ENCODE results near the gene RPRD1B. TPM values are rescaled to one million over a fixed set of nuclear protein-coding genes. Genes with fewer than 3 reads are reported as not detected.

Gene RPRD1B
- total RNA-seq, 1 experiment from 2014 or later: 23.3 TPM

GRCh38 chr20:38132910-38133501 is 99.5 kb downstream of the RPRD1B start:
- no peak for DNase-seq (ENCODE audit: extremely low read depth, low read depth)

GRCh38 chr20:38133680-38134426 is 100.3 kb downstream of the RPRD1B start:
- no peak for DNase-seq (ENCODE audit: extremely low read depth, low read depth)

GRCh38 chr20:38134427-38135270 is 101.1 kb downstream of the RPRD1B start:
- DNase-seq (ENCODE audit: extremely low read depth, low read depth): no peak

GRCh38 chr20:38135271-38135650 is 101.7 kb downstream of the RPRD1B start:
- no peak for DNase-seq (ENCODE audit: extremely low read depth, low read depth)

- no peak for DNase-seq (ENCODE audit: extremely low read depth, low read depth)
Measured at GRCh38 chr20:38135651-38136420, 102.3 kb downstream of the RPRD1B start.

GRCh38 chr20:38136421-38137245 is 103.1 kb downstream of the RPRD1B start:
- no peak for DNase-seq (ENCODE audit: extremely low read depth, low read depth)

- no peak for DNase-seq (ENCODE audit: extremely low read depth, low read depth)
Measured at GRCh38 chr20:38137441-38138037, 104.0 kb downstream of the RPRD1B start.

- DNase-seq (ENCODE audit: extremely low read depth, low read depth): no peak
Measured at GRCh38 chr20:38138086-38138778, 104.7 kb downstream of the RPRD1B start.

GRCh38 chr20:38139156-38139912 is 105.8 kb downstream of the RPRD1B start:
- no peak for DNase-seq (ENCODE audit: extremely low read depth, low read depth)

GRCh38 chr20:38139977-38140753 is 106.6 kb downstream of the RPRD1B start:
- DNase-seq (ENCODE audit: extremely low read depth, low read depth): no peak

GRCh38 chr20:38141204-38141888 is 107.8 kb downstream of the RPRD1B start:
- DNase-seq (ENCODE audit: extremely low read depth, low read depth): no peak

Small RNAs within 50 kb of the gene (small RNA-seq; reads per million reads assigned to genes)
- gene RN7SL237P: 0 reads per million in 2 experiments

Other genes starting within 250 kb of the RPRD1B start
- gene VSTM2L, start 130.6 kb upstream of the RPRD1B start, total RNA-seq (2014; rRNA removed; shearing (Covaris generic)): not detected in 2 replicates
- 25.1 and 27.3 TPM in 2 replicates for gene TTI1, start 290 bp upstream of the RPRD1B start, total RNA-seq (2014; rRNA removed; shearing (Covaris generic))
- 1.9 and 2.3 TPM in 2 replicates for gene TGM2, start 131.5 kb downstream of the RPRD1B start, total RNA-seq (2014; rRNA removed; shearing (Covaris generic))
- not detected in 2 replicates for gene KIAA1755, start 227.0 kb downstream of the RPRD1B start, total RNA-seq (2014; rRNA removed; shearing (Covaris generic))